GM12873 (cell line): Measurements from ENCODE around the gene MPL.

Source experiments
- CTCF ChIP-seq: IDR thresholded peaks from 2 replicates; pipeline ENCODE4 v1.5.1; 2012; ENCODE audit warnings: low read depth, mild to moderate bottlenecking, moderate library complexity, low read length, control low read depth; ENCODE audit not compliant: insufficient read depth; ENCODE audit errors: missing control alignments

MPL gene

GRCh38 chr1:43306688-43307457, 30.7 kb upstream of the MPL start:
- TF ChIP-seq CTCF: no peak

DNA sequence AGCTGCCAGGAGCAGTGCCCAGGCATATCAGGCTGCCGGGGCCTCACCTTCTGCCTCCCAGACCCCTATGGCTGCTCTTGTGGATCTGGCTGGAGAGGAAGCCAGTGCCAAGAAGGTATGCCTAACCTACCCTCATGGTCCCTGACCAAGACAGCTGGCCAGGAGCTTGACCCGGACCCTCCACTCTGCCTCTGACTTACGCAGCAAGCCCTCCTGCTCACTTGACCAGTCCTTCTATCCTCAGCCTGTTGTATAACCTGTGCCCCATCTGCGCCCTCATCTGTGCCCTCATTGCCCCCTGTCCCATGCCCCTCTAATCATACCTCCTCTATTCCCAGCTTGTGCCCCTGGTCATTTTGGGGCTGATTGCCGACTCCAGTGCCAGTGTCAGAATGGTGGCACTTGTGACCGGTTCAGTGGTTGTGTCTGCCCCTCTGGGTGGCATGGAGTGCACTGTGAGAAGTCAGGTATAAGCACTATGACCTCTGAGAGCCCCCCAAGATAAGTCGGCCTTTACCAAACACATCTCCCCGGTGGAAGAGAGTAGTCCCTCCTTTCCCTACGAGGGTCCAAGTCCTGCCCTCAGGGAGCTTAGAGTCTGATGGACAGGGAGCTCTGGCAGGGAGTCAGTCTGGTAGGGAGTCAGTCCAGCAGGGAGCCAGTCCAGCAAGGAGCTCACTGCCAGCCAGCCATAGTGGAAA, 30.0 kb upstream of the MPL start:
- TF ChIP-seq CTCF: no peak

DNA sequence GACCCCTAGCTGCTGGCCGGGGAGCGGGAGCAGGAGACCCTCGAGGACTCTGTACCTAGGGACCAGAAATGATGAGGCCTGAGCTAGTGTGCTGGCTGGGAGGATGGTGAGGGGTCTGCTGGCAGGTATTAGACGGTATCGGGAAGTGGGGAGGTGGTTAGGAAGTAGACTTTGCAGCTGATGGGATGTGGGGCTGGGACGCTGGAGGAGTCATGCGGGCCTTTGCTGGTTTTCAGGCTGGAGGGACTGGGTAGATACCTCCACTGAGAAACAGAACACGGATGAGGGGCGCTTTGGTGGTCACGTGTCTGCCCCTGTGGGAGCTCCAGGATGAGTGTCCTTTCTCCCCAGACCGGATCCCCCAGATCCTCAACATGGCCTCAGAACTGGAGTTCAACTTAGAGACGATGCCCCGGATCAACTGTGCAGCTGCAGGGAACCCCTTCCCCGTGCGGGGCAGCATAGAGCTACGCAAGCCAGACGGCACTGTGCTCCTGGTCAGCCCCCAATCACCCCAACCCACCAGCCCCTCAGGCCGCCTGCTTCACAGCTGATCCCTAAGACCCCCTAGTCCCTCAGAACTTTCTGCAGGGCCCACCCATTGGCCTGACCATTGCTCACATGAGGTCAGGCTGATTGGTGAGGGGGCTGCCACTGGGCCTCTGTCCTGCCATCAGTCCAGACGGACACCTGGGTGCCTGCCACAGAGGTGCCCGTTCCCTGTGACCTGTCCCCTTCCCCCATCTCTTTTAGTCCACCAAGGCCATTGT, 28.8 kb upstream of the MPL start:
- TF ChIP-seq CTCF: no peak

DNA sequence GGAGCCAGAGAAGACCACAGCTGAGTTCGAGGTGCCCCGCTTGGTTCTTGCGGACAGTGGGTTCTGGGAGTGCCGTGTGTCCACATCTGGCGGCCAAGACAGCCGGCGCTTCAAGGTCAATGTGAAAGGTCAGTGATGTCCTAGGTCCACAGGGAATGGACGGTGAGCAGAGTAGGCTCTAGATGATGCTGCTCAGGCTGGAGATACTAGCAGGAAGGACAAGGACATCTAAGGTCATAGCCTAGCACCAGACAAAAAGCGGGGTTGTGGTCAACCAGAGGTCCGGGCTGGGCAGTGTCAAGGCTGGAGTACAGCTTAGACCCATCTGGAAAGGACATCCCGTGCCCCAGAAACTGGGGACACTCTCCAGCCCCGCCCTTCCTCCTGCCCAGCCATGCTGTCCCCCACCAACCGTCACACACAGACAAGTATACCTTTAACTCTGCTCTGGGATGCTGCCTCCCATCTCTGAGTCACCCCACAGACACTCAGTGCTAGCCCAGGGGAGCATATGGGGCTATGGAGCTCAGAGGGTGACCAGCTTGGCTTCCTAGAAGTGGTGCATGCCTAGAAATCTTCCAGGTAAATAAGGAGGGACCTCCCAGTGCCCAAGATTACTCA, 28.1 kb upstream of the MPL start:
- no peak for TF ChIP-seq CTCF

- no peak for TF ChIP-seq CTCF
Observed at GRCh38 chr1:43311521-43311920, 26.1 kb upstream of the MPL start.

- TF ChIP-seq CTCF: no peak
Observed at GRCh38 chr1:43312212-43312623, 25.4 kb upstream of the MPL start.
